ENCODE results near the gene WIPF1.

GRCh38 chr2:174630107-174630506, 32.5 kb upstream of the WIPF1 start:
- TF ChIP-seq EZH2 (IDR thresholded peaks at IDR 0.05) = no peak
- no peak for TF ChIP-seq POLR2A (IDR thresholded peaks at IDR 0.05; ENCODE audit: borderline replicate concordance, extremely low read depth, insufficient read depth, insufficient read length)
- TF ChIP-seq EGR1 (IDR thresholded peaks at IDR 0.05; ENCODE audit: low read depth) = no peak
- TF ChIP-seq JUND (IDR thresholded peaks at IDR 0.05) = no peak
- TF ChIP-seq CTCF (IDR thresholded peaks at IDR 0.05 in 2 of 3, conservative IDR thresholded peaks at IDR 0.05 in 1 of 3; ENCODE audit: borderline replicate concordance in 1 of 3, insufficient read depth in 1 of 3, low read depth in 2 of 3, low read length in 2 of 3) = no peak
- no peak for TF ChIP-seq MAX (IDR thresholded peaks at IDR 0.05)
- no peak for TF ChIP-seq SIN3A (IDR thresholded peaks at IDR 0.05; ENCODE audit: low read depth)
- TF ChIP-seq ATF3 (IDR thresholded peaks at IDR 0.05) = no peak
- no peak for TF ChIP-seq ZNF274 (IDR thresholded peaks at IDR 0.05; ENCODE audit: low read depth, low read length)
- no peak for TF ChIP-seq ZBTB33 (IDR thresholded peaks at IDR 0.05; ENCODE audit: extremely low read depth, insufficient replicate concordance, low read length)
- TF ChIP-seq SP1 (IDR thresholded peaks at IDR 0.05; ENCODE audit: low read depth) = no peak
- no peak for TF ChIP-seq CEBPB (IDR thresholded peaks at IDR 0.05; ENCODE audit: low read depth)
- TF ChIP-seq RAD21 (IDR thresholded peaks at IDR 0.05; ENCODE audit: low read depth) = no peak
- no peak for TF ChIP-seq POLR2AphosphoS5 (IDR thresholded peaks at IDR 0.05; ENCODE audit: low read depth, low read length)

Measured in HCT116 (cell line).